Endodermal cell (in vitro differentiated cells): Measurements from ENCODE around the gene ST3GAL4. TPM values are rescaled to one million over a fixed set of nuclear protein-coding genes. Genes with fewer than 3 reads are reported as not detected.
"Not testable (repeated sequence)": the region's sequence is repeated elsewhere in the genome, so short reads cannot be mapped to it uniquely, and the experiment has no call there.

Experiments
- DNase-seq: peaks from one replicate; pipeline ENCODE4 v3.0.0-alpha.2; 2017
- H3K27ac ChIP-seq: 2 replicates; pipeline ENCODE4 v1.5.1; 2013; ENCODE audit warnings: mild to moderate bottlenecking, low read depth, low read length, moderate library complexity
- H3K27me3 ChIP-seq: 2 replicates; pipeline ENCODE4 v1.6.1; 2013; ENCODE audit warnings: mild to moderate bottlenecking, low read length, moderate library complexity; ENCODE audit not compliant: insufficient read depth, control insufficient read depth, poor library complexity, severe bottlenecking
- H3K36me3 ChIP-seq: 2 replicates; pipeline ENCODE4 v1.7.0; 2013; ENCODE audit warnings: mild to moderate bottlenecking, low read length, moderate library complexity; ENCODE audit not compliant: control insufficient read depth, insufficient read depth
- H3K4me1 ChIP-seq: one replicate; pipeline ENCODE4 v1.7.0; 2013; ENCODE audit warnings: low read length; ENCODE audit not compliant: control insufficient read depth, insufficient read depth
- H3K4me3 ChIP-seq: 2 replicates; pipeline ENCODE4 v1.5.1; 2013; ENCODE audit warnings: mild to moderate bottlenecking, low read length, moderate library complexity
- H3K9ac ChIP-seq: 2 replicates; pipeline ENCODE4 v1.6.1; 2013; ENCODE audit warnings: mild to moderate bottlenecking, low read length, moderate library complexity; ENCODE audit not compliant: poor library complexity, severe bottlenecking; ENCODE audit errors: extremely low read depth
- H3K9me3 ChIP-seq: 2 replicates; pipeline ENCODE4 v1.6.1; 2013; ENCODE audit warnings: mild to moderate bottlenecking, low read length, moderate library complexity; ENCODE audit not compliant: control insufficient read depth
- H3K27ac Mint-ChIP-seq: 2 replicates; pipeline ENCODE4 v1.8.0; 2020; ENCODE audit warnings: mixed read lengths
- H3K27me3 Mint-ChIP-seq: 2 replicates; pipeline ENCODE4 v1.8.0; 2021; ENCODE audit warnings: mild to moderate bottlenecking, mixed read lengths; ENCODE audit not compliant: insufficient read depth
- H3K36me3 Mint-ChIP-seq: 2 replicates; pipeline ENCODE4 v1.8.0; 2020; ENCODE audit warnings: low read depth, mixed read lengths
- H3K4me1 Mint-ChIP-seq: 2 replicates; pipeline ENCODE4 v1.8.0; 2020; ENCODE audit warnings: mixed read lengths
- H3K4me3 Mint-ChIP-seq: 2 replicates; pipeline ENCODE4 v1.8.0; 2020; ENCODE audit warnings: mild to moderate bottlenecking, moderate library complexity, mixed read lengths
- H3K9me3 Mint-ChIP-seq: 2 replicates; pipeline ENCODE4 v1.8.0; 2020; ENCODE audit warnings: mild to moderate bottlenecking, mixed read lengths
- WGBS, 2 experiments: methylation state at CpG; one replicate each; pipeline versions ENCODE4 v1.1.5 to v1.1.7; 2013; ENCODE audit warnings: missing lambda C conversion rate in 2 of 2, mixed read lengths in 1 of 2; ENCODE audit not compliant: insufficient coverage in 1 of 2, insufficient read length in 1 of 2; 5-methylcytosine and 5-hydroxymethylcytosine counted together
- total RNA-seq, 2 donors: library from RNA; stranded (reverse); fragmentation: NEBNext Ultra II Directional in 1 of 2; extraction: Animal tissue kit (Norgen Biotek cat#: 25700) in 1 of 2; gene quantifications; 2 replicates in 1 of 2; 3 replicates in 1 of 2; pipeline ENCODE4 v1.2.1, GENCODE V29; 2021
- TF ChIP-seq, protein P1 (sequence below): fragments of 200-600 bp; sonication (generic); conservative IDR thresholded peaks from 2 replicates; pipeline ENCODE4 v1.5.0; 2021; ENCODE audit warnings: antibody characterized with exemption, mild to moderate bottlenecking

ST3GAL4 gene
- total RNA-seq, 2 donors from 2014 or later: 16.5 to 21.5 TPM

DNA sequence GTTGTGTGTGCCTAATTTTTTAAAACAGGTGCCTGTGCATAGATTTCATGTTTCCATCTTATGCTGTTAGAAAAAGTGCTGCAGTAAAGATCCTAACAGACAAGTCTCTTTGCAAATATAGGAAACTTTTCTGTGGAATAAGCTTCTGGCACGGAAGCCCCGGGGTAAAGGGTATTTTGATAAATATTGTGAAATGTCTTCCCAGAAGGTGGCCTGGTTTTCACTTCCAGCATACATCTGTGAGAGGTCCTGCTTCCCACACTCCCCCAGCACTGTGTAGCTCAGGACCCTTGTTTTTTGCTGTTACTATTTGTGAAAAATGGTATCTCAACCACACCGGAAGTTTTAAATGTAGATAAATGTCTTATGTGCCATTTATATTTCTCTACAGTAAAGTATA, 14.5 kb downstream of the ST3GAL4 start:
- H3K4me1 Mint-ChIP-seq: peaks cover 26% of the 10 kb centered on the region
- no peak overlapping the region for H3K4me3 Mint-ChIP-seq
- H3K36me3 ChIP-seq: no peaks in the 10 kb centered on the region
- no peaks in the 10 kb centered on the region for H3K27me3 ChIP-seq
- TF ChIP-seq, protein P1, sequence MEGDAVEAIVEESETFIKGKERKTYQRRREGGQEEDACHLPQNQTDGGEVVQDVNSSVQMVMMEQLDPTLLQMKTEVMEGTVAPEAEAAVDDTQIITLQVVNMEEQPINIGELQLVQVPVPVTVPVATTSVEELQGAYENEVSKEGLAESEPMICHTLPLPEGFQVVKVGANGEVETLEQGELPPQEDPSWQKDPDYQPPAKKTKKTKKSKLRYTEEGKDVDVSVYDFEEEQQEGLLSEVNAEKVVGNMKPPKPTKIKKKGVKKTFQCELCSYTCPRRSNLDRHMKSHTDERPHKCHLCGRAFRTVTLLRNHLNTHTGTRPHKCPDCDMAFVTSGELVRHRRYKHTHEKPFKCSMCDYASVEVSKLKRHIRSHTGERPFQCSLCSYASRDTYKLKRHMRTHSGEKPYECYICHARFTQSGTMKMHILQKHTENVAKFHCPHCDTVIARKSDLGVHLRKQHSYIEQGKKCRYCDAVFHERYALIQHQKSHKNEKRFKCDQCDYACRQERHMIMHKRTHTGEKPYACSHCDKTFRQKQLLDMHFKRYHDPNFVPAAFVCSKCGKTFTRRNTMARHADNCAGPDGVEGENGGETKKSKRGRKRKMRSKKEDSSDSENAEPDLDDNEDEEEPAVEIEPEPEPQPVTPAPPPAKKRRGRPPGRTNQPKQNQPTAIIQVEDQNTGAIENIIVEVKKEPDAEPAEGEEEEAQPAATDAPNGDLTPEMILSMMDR: no peak
- H3K36me3 Mint-ChIP-seq: no peaks in the 10 kb centered on the region
- H3K27me3 Mint-ChIP-seq: no peaks in the 10 kb centered on the region
- WGBS, 2 experiments: 100% methylated on average over 2 of the region's 3 CpGs; no CpG with 5 or more reads in 1 of the 2 experiments
- H3K4me3 ChIP-seq: no peak overlapping the region
- H3K27ac ChIP-seq: no peak overlapping the region
- no peak overlapping the region for H3K27ac Mint-ChIP-seq
- DNase-seq: no peak
- H3K9me3 ChIP-seq: no peaks in the 10 kb centered on the region
- no peaks in the 10 kb centered on the region for H3K9me3 Mint-ChIP-seq
- no peak overlapping the region for H3K9ac ChIP-seq
- peaks cover 12% of the 10 kb centered on the region for H3K4me1 ChIP-seq

DNA sequence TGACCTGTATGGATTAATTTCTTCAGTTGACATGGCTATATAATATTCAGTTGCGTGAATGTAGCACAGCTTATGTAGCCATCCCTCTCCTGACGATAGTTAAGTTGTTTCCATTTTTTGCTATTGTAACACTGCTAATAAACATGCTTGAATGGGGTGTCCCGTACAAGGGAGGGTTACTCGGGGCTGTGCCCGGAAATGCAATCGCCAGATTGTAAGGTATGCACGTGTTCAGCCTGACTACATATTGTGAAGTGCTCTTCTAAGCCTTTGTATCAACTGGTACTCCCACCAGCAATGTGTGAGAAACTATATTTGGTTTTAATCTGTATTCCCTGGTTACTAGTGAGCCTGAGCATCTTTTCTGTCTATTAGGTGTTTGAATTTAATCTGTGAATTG, 16.1 kb downstream of the ST3GAL4 start:
- Histone ChIP-seq H3K4me1 (peaks cover 9% of the 10 kb centered on the region), H3K27me3 (no peaks in the 10 kb centered on the region), H3K36me3 (no peaks in the 10 kb centered on the region), H3K4me3 (no peak overlapping the region), H3K27ac (no peak overlapping the region), H3K9me3 (no peaks in the 10 kb centered on the region), H3K9ac (no peak overlapping the region)
- TF ChIP-seq, protein P1: no peak
- Mint-ChIP-seq H3K4me1 (peaks cover 19% of the 10 kb centered on the region), H3K27ac (no peak overlapping the region), H3K9me3 (no peaks in the 10 kb centered on the region), H3K27me3 (no peaks in the 10 kb centered on the region), H3K4me3 (no peak overlapping the region), H3K36me3 (no peaks in the 10 kb centered on the region)
- whole genome bisulfite sequencing, 2 experiments: 91 to 98% methylated on average over 6 to 7 of the region's 7 CpGs
- no peak for DNase-seq

DNA sequence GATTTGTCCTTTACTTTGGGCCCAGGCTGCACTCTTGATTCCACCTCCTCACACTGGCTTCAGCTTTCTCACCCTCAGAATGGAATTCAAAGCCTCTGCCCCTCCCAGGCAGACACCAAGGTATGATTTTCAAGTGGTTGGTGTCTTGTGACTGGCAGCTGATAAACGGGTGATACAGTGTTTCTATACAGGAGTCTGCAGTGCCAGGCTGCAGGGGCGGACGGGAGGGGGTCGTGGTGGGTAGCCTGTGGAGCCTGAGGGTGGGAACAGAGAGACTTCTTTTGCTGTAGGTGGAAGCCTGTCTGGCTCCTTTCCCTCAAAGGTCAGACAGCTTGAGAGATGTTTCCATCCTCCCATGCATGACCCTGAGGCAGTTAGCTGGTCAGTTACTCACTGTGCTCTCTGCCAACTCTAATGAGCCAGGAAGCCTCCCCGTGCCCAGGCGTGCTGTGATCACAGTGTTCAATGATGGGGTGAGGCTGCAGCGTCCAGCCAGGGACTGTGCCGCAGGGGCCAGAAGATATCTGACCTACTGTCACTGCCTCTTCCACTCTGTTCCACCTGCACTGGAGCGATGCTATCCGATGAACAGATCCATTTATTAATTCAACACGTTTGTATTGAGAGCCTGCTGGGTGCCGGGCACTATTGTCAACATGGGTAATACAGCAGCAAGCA, 18.0 kb downstream of the ST3GAL4 start:
- DNase-seq, H3K9ac ChIP-seq, H3K4me1 ChIP-seq, H3K9me3 Mint-ChIP-seq, H3K4me3 ChIP-seq, H3K36me3 ChIP-seq, H3K9me3 ChIP-seq, H3K27ac ChIP-seq, H3K27me3 ChIP-seq, H3K4me3 Mint-ChIP-seq, H3K27me3 Mint-ChIP-seq, H3K27ac Mint-ChIP-seq, H3K36me3 Mint-ChIP-seq: not testable (repeated sequence)
- 82 to 90% methylated on average over 8 to 12 of the region's 12 CpGs for WGBS, 2 experiments
- peaks cover 17% of the 10 kb centered on the region for H3K4me1 Mint-ChIP-seq

DNA sequence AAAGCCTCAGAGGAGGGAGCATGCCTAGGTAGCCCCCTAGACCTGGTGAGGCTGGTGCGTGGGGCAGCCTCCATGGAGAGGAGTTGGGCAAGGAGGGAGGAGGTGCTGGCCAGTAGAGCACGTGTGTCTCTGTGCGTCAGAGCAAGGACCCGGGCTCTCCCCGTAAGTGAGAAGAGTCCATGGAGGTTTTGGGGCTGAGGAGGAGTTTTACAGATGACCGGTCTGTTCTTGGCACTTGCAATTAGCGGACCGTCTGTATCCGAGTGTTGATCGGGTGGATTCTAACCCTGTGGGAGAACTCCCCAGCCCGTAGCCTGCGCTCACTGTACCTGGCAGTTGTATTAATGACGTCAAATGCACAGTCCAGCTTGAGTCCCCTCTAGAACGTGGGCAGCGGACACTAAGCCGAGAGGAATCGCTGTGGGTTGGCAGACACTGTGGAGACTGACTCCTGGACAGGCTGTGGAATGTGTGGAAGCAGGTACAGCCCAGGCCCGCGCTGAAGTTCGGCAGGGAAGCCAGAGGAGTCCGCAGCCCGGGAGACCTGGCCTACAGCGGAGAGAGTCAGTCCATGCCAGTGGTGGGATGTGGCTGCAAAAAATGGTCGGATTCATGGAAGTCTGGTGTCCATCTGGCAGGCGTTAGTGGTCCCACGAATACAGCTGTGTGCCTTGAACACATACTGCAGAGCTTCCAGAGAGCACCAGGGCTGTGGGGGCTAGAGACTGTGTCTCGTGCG, 19.2 kb downstream of the ST3GAL4 start:
- DNase-seq, H3K9me3 Mint-ChIP-seq, H3K27ac Mint-ChIP-seq, H3K4me1 ChIP-seq, H3K4me3 ChIP-seq, H3K9ac ChIP-seq, H3K27me3 ChIP-seq, H3K27ac ChIP-seq, H3K36me3 Mint-ChIP-seq, H3K9me3 ChIP-seq, H3K36me3 ChIP-seq, H3K27me3 Mint-ChIP-seq, H3K4me3 Mint-ChIP-seq: not testable (repeated sequence)
- 88 to 98% methylated on average over 3 to 16 of the region's 28 CpGs for WGBS, 2 experiments
- peaks cover 15% of the 10 kb centered on the region for H3K4me1 Mint-ChIP-seq
